ENCODE data around the gene RBMS3.
"Not testable (repeated sequence)": the region's sequence is repeated elsewhere in the genome, so short reads cannot be mapped to it uniquely, and the experiment has no call there.

RBMS3 gene

GRCh38 chr3:29280404-29281093 lies at the start of gene RBMS3:
Gene RBMS3 (plus strand): TSS chr3:29281071.
- TF ChIP-seq, protein P1, sequence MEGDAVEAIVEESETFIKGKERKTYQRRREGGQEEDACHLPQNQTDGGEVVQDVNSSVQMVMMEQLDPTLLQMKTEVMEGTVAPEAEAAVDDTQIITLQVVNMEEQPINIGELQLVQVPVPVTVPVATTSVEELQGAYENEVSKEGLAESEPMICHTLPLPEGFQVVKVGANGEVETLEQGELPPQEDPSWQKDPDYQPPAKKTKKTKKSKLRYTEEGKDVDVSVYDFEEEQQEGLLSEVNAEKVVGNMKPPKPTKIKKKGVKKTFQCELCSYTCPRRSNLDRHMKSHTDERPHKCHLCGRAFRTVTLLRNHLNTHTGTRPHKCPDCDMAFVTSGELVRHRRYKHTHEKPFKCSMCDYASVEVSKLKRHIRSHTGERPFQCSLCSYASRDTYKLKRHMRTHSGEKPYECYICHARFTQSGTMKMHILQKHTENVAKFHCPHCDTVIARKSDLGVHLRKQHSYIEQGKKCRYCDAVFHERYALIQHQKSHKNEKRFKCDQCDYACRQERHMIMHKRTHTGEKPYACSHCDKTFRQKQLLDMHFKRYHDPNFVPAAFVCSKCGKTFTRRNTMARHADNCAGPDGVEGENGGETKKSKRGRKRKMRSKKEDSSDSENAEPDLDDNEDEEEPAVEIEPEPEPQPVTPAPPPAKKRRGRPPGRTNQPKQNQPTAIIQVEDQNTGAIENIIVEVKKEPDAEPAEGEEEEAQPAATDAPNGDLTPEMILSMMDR (IDR thresholded peaks at IDR 0.05; ENCODE audit: borderline replicate concordance, insufficient read depth, low read depth, low read length) = peak; percentile 23; the same call in 1 of the 2 replicates
- H3K4me3 ChIP-seq (ENCODE audit: low read depth, low read length) = peak within 1 kb of the TSS; percentile 35

DNA sequence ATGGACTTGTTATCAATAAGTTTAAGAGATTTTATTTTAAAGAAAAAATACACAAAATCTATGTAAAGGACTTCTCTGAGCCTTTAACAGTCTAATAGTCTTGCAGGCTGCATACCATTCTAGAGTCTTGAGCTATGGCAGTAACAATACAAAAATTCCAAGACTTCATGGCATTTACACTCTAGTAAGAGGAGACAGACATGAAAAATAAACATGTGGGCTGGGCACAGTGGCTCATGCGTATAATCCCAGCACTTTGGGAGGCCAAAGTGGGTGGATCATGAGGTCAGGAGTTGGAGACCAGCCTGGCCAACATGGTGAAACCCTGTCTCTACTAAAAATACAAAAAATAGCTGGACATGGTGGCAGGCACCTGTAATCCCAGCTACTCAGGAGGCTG lies 47.7 kb upstream of the RBMS3 start:
- not testable (repeated sequence) for H3K4me3 ChIP-seq (ENCODE audit: low read depth, low read length)

GRCh38 chr3:29236146-29236840 lies 44.6 kb upstream of the RBMS3 start:
- no peak overlapping the region for H3K4me3 ChIP-seq (ENCODE audit: low read depth, low read length)
- TF ChIP-seq, protein P1 (IDR thresholded peaks at IDR 0.05; ENCODE audit: borderline replicate concordance, insufficient read depth, low read depth, low read length) = no peak

DNA sequence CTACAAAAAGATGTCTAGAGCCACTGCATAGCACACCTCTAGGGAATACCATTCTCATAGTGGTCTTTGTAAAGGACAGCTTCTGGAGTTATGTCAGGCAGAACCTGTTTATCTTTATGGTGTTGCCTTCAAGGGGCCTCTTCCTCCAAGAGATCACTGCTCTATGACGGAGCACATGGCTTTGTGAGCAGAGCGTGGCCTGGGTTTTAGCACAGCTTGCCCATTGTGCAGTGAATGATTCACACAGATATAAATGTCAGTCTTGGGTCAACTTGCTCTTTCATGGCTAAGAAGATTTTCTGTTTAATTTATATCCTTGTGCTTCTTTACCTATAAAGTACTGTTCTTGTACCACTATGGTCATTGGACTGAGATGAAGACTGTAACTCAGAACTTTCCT lies 41.5 kb upstream of the RBMS3 start:
- TF ChIP-seq, protein P1 (IDR thresholded peaks at IDR 0.05; ENCODE audit: borderline replicate concordance, insufficient read depth, low read depth, low read length) = no peak
- no peak overlapping the region for H3K4me3 ChIP-seq (ENCODE audit: low read depth, low read length)

GRCh38 chr3:29240248-29240647 lies 40.6 kb upstream of the RBMS3 start:
- TF ChIP-seq, protein P1 (IDR thresholded peaks at IDR 0.05; ENCODE audit: borderline replicate concordance, insufficient read depth, low read depth, low read length) = no peak
- H3K4me3 ChIP-seq (ENCODE audit: low read depth, low read length) = no peak overlapping the region

DNA sequence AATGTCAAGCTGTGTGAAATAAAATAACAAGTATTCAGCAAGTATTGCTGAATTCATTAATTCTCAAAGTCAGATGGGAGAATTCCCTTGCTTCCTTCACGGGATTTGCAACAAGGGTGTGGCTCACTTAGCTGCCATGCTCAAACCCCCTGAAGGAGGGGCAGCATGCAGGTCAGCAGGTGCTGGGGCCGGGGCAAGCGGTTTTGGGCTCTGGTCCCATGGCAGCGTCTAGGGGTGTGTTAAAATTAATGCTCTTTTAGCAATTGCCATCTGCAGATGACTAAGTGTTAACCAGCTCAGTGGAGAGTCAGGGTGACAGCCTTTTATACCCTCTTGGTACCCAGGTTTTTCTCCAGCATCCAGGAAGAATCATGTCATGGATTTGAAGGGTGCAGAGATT lies 40.0 kb upstream of the RBMS3 start:
- no peak overlapping the region for H3K4me3 ChIP-seq (ENCODE audit: low read depth, low read length)
- TF ChIP-seq, protein P1 (IDR thresholded peaks at IDR 0.05; ENCODE audit: borderline replicate concordance, insufficient read depth, low read depth, low read length) = no peak

DNA sequence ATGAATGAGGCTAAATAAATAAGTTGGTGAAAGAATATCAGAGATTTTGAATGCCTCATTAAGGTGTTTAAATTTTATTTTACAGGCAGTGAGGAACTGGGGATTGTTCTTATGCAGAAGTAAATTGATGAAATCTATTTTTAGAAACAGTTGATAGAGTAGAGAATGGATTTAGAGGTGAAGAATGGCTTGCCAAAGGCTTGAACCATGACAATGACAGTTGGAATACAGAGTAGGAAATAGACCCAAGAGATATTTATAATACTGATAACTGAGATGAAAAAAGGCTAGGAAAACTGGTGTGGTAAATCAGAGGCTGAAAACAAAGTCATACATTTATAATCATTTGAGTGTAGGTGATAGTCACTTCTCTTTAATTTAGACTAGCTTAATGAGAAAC lies 39.0 kb upstream of the RBMS3 start:
- TF ChIP-seq, protein P1 (IDR thresholded peaks at IDR 0.05; ENCODE audit: borderline replicate concordance, insufficient read depth, low read depth, low read length) = no peak
- no peak overlapping the region for H3K4me3 ChIP-seq (ENCODE audit: low read depth, low read length)

Data from GM12875 (cell line).